DOHH2 (cell line): ENCODE results near the gene PLA2G4B.

ENCODE experiments used
- CTCF ChIP-seq: fragments of 200-600 bp; sonication (generic); IDR thresholded peaks from one replicate; pipeline ENCODE4 v1.5.1; 2014; ENCODE audit warnings: antibody characterized with exemption, mild to moderate bottlenecking, low read depth, low read length; ENCODE audit not compliant: poor library complexity, severe bottlenecking
- EZH2phosphoT487 ChIP-seq: fragments of 200-600 bp; sonication (generic); IDR thresholded peaks from 2 replicates; pipeline ENCODE4 v1.6.1; 2017; ENCODE audit warnings: borderline replicate concordance, mild to moderate bottlenecking, antibody characterized with exemption, low read length, moderate library complexity, mixed read lengths

- TF ChIP-seq CTCF (no peak), EZH2phosphoT487 (no peak)
Measured at GRCh38 chr15:41883484-41883825, 44.8 kb downstream of the PLA2G4B start.
